Upper lobe of left lung (tissue), 4 donors: ENCODE results near the gene PSAP.

Experiments used
- EP300 ChIP-seq, 4 donors: sonication (generic); formaldehyde crosslinking; IDR thresholded peaks; one replicate each; pipeline ENCODE4 v1.5.1; 2017; ENCODE audit warnings: antibody characterized with exemption in 4 of 4, control low read depth in 2 of 4
- POLR2A ChIP-seq, 4 donors: fragments of 450-650 bp; IDR thresholded peaks; one replicate each; pipeline ENCODE4 v1.5.1; 2016 to 2017; ENCODE audit warnings: antibody characterized with exemption in 4 of 4, mild to moderate bottlenecking in 2 of 4
- TF ChIP-seq, protein P1 (sequence below), 6 experiments: fragments of 450-650 bp in 4 of 6; fragments of 200-600 bp in 2 of 6; sonication (generic) in 2 of 6; IDR thresholded peaks; one replicate each; pipeline ENCODE4 v1.5.1; 2016 to 2019; ENCODE audit warnings: antibody characterized with exemption in 6 of 6

DNA sequence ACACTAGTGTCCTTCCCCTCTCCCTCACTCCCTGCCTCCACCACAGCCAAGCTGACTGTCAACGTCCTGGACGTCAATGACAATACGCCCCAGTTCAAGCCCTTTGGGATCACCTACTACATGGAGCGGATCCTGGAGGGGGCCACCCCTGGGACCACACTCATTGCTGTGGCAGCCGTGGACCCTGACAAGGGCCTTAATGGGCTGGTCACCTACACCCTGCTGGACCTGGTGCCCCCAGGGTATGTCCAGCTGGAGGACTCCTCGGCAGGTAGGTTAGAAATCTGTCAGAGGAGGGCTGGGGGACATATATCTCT is 52.8 kb downstream of the PSAP start:
- no peak for TF ChIP-seq EP300 (IDR thresholded peaks at IDR 0.05)
- TF ChIP-seq, protein P1, sequence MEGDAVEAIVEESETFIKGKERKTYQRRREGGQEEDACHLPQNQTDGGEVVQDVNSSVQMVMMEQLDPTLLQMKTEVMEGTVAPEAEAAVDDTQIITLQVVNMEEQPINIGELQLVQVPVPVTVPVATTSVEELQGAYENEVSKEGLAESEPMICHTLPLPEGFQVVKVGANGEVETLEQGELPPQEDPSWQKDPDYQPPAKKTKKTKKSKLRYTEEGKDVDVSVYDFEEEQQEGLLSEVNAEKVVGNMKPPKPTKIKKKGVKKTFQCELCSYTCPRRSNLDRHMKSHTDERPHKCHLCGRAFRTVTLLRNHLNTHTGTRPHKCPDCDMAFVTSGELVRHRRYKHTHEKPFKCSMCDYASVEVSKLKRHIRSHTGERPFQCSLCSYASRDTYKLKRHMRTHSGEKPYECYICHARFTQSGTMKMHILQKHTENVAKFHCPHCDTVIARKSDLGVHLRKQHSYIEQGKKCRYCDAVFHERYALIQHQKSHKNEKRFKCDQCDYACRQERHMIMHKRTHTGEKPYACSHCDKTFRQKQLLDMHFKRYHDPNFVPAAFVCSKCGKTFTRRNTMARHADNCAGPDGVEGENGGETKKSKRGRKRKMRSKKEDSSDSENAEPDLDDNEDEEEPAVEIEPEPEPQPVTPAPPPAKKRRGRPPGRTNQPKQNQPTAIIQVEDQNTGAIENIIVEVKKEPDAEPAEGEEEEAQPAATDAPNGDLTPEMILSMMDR (IDR thresholded peaks at IDR 0.05): no peak
- no peak for TF ChIP-seq POLR2A (IDR thresholded peaks at IDR 0.05)
